ENCODE measurements around the gene DNAH10.

DNA sequence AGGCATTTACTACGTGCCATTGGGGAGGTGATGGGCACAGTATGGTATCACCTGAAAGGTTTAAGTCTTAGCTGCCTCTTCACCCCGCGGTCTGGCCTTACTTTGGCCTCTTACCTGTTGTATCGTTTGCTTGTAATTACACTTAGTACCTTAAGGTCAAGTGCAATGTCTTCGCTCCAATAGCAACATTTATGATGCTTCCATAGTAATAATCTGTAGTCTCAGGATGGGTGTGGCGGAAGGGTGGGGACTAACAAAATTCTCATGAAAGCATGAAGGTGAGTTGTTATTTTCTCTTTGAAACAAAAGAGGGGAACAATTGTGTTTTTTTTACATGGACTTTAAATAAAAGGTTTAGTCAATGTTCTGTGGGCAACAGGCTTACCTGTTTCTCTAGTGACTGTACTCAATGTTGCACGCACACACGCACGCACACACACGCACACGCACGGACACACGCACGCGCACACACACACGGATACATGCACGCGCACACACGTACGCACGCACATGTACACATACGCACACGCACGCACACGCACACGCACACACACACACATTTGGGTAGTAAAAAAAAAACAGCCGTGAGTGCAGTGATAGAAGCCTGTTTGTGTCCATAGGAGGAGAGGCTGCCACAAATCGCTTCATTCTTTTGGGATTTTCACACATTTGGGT, 91.4 kb downstream of the DNAH10 start:
- TF ChIP-seq, protein P1, sequence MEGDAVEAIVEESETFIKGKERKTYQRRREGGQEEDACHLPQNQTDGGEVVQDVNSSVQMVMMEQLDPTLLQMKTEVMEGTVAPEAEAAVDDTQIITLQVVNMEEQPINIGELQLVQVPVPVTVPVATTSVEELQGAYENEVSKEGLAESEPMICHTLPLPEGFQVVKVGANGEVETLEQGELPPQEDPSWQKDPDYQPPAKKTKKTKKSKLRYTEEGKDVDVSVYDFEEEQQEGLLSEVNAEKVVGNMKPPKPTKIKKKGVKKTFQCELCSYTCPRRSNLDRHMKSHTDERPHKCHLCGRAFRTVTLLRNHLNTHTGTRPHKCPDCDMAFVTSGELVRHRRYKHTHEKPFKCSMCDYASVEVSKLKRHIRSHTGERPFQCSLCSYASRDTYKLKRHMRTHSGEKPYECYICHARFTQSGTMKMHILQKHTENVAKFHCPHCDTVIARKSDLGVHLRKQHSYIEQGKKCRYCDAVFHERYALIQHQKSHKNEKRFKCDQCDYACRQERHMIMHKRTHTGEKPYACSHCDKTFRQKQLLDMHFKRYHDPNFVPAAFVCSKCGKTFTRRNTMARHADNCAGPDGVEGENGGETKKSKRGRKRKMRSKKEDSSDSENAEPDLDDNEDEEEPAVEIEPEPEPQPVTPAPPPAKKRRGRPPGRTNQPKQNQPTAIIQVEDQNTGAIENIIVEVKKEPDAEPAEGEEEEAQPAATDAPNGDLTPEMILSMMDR (conservative IDR thresholded peaks at IDR 0.05; ENCODE audit: low read length) = no peak
- TF ChIP-seq EZH2phosphoT487 (IDR thresholded peaks at IDR 0.05; ENCODE audit: borderline replicate concordance) = no peak

All from Loucy (cell line).